DMS153 treated with DMSO at 0.1 percent for 48 hours (cell line): ENCODE measurements around the gene PLEKHJ1.

Experiments used
- DNase-seq: peaks from one replicate; lab custom pipeline; 2025; ENCODE audit not compliant: unreplicated experiment; lab: John Stamatoyannopoulos, UW

PLEKHJ1 gene

GRCh38 chr19:2237051-2237868, 1.1 kb upstream of the PLEKHJ1 start:
- no peak for DNase-seq

- DNase-seq, result no peak
These were observed 140 bp downstream of the PLEKHJ1 start for GRCh38 chr19:2236064-2236313.

- peak; percentile 1 for DNase-seq
These were observed 607 bp downstream of the PLEKHJ1 start for GRCh38 chr19:2235381-2236063.

- DNase-seq, result no peak
These were observed 1.1 kb downstream of the PLEKHJ1 start for GRCh38 chr19:2234996-2235380.

GRCh38 chr19:2233601-2234280, 2.4 kb downstream of the PLEKHJ1 start:
- no peak for DNase-seq

GRCh38 chr19:2232286-2233151, 3.6 kb downstream of the PLEKHJ1 start:
- no peak for DNase-seq

- no peak for DNase-seq
These were observed 4.4 kb downstream of the PLEKHJ1 start for GRCh38 chr19:2231621-2232221.

GRCh38 chr19:2230807-2231533, 5.2 kb downstream of the PLEKHJ1 start:
- no peak for DNase-seq

GRCh38 chr19:2230033-2230531, 6.0 kb downstream of the PLEKHJ1 start:
- DNase-seq, result no peak

- no peak for DNase-seq
These were observed 6.8 kb downstream of the PLEKHJ1 start for GRCh38 chr19:2229103-2230032.

GRCh38 chr19:2228157-2229030, 7.7 kb downstream of the PLEKHJ1 start:
- DNase-seq, result no peak

- no peak for DNase-seq
These were observed 8.5 kb downstream of the PLEKHJ1 start for GRCh38 chr19:2227415-2228156.

- no peak for DNase-seq
These were observed 9.2 kb downstream of the PLEKHJ1 start for GRCh38 chr19:2226840-2227360.

GRCh38 chr19:2226051-2226839, 9.9 kb downstream of the PLEKHJ1 start:
- DNase-seq, result no peak

GRCh38 chr19:2225415-2226050, 10.6 kb downstream of the PLEKHJ1 start:
- no peak for DNase-seq
